Epidermal melanocyte (primary cell): ENCODE results near the gene AUNIP.

Experiments
- DNase-seq: peaks from one replicate; pipeline ENCODE4 v3.0.0; 2011; ENCODE audit warnings: low spot score; ENCODE audit not compliant: insufficient read length

The AUNIP gene

DNA sequence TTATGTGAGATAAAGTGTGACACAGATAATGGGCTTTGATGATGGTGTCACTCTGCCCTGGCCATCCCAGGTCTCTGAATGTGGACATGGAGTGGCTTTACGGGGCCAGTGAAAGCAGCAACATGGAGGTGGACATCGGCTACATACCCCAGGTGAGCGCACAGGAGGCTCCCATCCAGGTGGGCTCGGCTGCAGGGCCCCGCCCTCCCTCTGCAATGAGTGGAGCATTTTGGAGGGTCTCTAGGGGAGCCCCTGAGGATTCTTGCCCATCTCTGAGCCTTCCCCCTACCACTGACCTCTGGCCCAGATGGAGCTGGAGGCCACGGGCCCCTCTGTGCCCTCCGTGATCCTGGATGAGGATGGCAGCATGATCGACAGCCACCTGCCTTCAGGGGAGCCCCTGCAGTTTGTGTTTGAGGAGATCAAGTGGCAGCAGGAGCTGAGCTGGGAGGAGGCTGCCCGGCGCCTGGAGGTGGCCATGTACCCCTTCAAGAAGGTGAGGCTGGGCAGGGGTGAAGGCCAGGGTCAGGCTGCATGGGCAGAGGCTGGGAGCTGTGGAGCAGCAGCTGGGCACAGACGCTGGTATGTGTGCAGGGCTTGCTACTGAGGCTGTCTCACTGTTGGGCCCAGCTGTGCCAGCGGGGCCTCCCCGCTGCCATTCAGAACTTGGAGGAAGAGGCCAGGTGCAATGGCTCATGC is 47.7 kb downstream of the AUNIP start:
- no peak for DNase-seq

DNA sequence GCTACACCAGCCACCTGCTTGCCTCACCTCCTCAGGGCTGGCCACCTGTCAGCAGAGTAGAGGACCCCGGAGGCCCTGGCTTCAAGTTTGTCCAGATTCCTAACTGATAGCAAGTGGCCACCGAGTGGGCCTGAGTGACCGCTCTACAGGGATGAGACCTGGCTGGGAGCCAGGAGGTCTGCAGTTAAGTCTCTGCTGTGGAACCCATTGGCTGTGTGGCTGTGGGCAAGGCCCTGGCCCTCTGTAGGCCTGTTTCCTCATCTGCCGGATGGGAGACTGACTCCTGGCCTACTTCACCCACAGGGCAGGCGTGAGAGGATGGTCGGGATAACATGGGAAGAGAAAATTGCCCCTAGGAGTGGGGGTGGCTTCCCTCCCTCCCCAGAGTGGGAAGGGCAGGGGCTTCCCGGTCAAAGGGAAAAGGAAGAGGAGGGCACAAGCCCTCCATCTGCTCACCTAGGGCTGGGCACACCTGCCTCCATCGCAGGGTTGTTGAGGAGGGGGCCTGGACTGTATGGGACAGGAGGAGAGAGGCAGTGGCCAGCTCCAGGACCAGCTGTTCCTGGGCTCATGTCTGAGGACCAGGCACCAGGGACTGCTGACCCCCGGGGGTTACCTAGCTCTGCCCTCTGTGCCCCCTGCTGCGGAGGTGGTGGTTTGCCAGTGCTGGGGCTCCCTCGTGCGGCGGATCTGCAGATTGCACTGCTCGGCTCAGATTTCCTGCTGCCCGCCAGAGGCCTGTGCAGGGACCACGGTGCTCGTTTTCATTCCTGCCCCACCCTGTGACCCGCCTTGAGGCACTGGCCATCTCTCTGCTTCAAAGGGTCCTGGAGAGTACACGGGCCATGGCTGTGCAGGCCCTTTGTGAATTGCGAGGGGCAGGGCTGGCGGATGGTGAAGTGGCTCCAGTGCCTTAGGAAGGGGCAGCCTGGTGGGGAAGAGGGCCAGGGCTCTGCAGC is 48.6 kb downstream of the AUNIP start:
- DNase-seq = peak; percentile 62

DNA sequence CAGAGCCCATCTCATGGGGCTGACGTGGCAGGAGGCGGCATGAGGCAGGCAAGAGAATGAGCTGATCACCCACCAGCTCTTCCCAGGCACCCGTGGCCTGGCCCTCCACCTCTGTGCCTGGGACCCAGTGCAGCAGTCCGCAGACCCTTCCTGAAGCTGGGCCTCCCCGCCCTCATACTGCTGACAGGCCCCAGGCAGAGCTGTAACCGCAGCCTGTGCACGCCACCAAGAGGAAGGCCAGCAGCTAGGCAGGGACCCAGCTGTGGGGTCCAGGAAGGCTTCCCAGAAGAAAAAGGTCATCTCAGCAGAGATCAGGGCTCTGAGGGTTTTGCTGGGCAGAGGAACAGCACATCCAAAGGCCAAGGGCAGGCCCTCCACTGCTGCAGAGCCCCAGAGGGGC is 49.3 kb downstream of the AUNIP start:
- no peak for DNase-seq

DNA sequence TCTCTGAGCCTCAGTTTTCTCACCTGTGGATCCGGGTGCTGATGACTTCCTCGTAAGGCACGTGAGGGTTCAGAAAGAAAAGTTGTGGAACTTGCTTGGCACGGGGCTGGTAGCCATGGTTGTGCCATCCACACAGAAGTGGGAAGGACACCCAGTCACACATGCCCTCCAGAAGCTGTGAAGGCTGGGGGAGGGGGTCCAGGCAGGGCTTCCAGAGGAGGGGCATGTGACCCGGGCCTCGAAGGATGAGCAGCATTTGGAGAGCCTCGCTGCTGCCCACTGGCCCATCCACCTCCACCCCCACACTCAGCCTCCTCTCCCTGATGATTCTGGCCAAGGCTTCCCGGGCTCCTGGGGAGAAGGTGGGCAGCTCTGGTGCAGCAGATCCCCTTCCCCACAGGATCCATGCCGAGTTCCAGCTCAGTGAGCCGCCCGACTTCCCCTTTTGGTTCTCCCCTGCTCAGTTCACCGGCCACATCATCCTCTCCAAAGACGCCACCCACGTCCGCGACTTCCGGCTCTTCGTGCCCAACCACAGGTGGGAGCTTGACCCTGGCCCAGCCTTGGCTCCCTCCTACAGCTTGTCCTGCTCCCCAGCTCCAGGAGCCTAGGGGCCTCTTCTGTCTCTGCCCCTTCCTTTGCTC is 49.9 kb downstream of the AUNIP start:
- DNase-seq = no peak

DNA sequence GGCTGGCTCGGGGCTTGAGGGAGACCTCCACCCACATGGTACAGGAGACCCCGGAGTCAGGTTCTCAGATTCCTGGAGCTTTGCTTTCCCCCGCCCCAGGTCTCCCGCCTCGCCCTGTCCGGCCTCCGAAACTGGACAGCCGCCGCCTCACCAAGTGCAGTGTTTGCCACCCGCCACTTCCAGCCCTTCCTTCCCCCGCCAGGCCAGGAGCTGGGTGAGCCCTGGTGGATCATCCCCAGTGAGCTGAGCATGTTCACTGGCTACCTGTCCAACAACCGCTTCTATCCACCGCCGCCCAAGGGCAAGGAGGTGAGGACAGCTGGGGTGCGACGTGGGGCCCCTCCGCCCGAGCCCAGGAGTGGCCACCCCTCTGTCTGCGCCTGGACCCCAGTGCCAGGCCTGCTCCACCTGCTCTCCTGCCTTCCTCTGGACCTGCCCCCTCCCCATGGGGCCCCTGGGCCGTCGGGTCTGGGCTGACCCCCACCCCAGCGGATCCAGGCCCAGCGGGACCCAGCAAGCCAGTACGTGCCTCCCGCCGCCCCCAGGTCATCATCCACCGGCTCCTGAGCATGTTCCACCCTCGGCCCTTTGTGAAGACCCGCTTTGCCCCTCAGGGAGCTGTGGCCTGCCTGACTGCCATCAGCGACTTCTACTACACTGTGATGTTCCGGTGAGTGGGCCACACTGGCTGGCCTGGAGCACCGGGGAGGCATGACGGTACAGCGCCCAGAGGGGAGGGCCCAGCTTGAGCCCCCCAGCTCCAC is 50.6 kb downstream of the AUNIP start:
- DNase-seq = no peak

DNA sequence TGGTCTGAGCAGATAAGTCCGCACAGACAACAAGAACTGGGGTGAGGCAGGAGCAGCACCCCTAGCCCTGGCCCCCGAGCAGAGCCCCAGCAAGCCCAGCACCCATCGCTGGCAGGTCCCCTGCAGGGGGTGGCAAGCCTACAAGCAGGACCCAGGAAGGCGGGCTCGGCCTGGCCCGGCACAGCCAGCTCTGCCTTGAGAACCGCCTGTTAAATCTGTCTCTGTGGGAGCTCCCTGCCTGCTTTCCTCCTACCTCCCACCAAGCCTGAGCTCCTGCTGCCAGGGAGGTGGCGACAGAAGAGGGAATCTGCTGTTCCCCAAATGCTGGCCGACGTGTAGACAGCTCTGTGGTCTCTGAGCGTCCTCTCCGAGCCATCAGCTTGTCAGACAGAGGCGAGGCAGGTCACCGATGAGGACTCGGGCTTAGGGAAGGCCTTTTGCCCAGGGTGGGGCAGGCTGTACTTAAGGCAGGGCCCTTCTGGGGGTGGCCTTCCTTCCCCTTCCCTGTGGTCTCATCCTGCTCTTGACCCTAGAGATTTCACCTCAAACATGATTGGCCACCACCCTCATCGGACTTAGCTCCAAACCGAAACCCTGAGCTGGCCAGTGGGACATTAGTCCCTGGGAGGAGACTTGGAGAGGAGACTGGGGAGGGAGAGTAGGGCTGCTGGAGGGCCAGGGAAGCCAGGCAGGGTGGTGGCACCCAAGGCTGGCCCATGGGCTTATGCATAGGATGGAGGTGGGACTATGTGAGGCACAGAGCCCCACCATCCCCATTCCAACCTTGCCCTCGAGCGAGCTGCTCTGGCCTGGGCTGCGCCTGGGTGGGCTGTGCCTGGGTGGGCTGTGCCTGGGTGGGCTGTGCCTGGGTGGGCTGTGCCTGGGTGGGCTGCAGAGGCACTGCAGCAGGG is 51.5 kb downstream of the AUNIP start:
- DNase-seq = no peak

DNA sequence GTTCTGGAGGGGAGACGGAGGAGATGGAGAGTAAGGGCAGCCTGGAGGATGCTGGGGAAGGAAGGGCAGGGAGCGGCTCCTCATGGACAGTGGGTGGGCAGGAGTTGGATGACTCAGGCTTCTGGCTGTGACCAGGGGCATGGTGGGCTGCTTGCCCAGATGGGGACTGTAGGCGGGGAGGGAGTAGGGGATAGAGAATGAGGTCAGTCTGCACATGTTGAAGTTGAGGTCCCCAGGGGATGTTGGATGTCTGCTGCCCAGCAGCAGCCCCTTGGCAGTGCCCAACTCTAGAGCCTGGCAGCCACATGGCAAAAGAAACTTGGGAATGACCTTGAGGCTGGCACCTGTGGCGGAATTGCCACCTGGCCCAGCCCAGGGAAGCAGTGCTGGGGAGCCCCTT is 52.8 kb downstream of the AUNIP start:
- no peak for DNase-seq

DNA sequence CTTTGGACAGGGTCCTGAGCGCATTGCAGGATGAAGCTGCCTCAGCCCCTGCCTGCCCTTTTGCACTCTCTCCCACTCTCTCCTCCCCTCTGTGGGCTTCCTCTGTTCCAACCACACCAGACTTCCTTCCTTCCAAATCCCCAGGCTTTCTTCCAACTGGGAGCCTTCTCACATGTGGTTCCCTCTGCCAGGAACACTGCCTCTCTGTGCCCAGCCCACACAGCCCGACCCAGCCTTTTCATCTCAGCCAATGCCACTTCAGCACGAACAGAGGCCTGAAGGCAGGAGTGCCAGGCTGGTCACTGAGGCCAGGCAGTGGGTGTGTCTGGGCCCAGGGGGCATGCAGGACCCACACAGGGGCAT is 53.4 kb downstream of the AUNIP start:
- DNase-seq = peak; percentile 84

DNA sequence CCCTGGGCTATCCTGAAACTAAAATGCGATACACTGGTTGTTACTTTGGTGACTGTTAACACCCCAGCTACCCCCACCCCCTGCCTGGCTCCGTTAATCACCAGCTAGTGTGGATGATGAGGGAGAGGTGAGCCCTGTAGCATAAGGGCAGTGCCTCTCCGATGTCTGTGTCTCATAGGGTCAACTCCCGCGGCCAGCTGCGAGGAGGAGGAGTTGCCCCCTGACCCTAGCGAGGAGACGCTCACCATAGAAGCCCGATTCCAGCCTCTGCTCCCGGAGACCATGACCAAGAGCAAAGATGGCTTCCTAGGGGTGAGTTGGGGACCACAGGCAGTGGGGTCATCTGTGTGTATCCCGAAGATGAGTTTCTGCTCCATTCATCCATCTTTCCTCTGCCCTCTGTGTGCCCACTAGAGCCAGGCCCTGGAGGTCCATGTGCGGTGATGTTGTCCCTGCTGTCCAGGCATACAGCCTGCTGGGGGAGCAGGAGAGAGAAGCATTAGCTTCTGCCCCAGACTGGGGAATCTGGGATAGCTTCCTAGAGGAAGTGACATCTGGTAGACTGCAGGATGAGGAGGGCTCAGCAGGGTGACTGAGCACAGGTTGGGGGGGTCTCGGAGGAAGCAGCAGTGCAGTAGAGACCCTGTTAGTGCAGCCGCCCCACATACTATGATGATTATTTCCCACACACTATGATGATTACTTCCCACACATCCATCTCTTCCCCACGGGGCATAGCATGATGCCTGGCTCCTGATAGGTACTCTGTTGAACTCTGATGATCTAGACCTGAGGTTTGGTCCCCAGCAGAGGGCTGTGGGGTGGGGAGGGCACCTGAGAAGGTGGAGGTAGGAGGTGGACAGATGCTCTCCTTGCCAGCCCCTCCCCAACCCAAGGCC is 54.0 kb downstream of the AUNIP start:
- no peak for DNase-seq

DNA sequence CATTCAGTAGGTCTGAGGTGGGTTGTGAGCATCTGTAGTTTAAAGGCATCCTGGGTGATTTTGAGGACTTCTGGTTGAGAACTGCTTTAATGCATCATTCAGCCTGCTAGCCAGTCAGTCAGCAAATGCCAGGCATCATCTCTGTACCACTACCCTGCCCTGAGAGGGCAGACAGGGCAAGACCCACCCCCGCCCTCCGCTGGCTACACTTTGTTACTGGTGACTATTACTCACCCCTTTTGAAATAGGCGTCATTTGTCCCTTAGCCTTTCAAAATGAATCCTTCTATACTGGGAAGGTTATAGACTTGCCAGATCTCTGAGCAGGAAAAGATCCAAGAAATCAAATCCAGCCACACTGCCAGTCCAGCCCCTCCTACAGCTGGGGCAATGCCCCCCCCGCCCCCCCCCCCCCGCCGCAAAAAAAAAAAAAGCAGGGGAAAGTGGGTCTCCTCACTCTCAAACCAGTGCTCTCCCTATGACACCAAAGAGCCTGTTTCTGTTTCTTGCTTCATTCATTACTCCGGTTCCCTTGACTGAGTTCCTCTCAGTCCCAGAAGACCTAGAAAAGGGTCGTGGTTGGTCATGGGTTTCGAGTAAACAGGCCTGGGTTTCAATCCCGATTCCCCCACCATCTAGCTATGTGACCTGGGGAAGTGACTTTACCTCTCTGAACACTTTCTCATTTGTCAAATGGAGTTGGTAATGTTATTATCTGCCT is 54.9 kb downstream of the AUNIP start:
- no peak for DNase-seq

DNA sequence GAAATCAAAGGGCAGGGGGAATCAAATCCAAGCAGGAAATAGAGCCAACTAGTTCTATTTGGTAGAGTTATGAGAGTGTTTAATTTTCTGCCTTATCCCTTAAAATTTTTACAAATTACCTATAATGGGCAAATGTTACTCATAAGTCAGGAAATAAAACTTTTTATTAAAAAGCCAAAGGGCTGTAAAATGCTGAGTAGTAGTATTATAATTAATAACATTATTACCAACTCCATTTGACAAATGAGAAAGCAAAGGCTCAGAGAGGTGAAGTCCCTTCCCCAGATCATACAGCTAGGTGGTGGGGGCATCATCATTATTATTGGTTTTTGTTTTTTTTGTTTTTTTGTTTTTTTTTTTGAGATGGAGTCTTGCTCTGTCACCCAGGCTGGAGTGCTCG is 55.9 kb downstream of the AUNIP start:
- DNase-seq = no peak

DNA sequence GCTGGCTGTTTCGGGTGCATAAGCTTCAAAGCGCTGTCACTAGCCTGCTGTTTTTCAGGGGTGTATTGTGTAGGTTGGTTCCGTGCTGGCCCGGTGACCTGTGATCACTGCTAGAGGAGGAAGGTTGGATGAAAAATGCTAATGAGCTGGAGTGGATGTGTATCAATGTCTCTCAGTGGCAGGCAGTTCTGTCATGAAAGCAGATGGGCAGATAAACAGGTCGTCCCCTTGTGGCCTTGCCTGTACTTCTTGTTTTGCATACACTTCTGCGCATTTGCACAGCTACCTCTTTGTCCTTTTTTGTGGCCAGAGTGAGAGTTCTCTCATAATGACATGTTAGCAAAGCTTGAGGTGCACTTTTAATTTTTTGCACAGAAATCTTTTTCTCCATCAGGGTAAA is 56.3 kb downstream of the AUNIP start:
- no peak for DNase-seq

DNA sequence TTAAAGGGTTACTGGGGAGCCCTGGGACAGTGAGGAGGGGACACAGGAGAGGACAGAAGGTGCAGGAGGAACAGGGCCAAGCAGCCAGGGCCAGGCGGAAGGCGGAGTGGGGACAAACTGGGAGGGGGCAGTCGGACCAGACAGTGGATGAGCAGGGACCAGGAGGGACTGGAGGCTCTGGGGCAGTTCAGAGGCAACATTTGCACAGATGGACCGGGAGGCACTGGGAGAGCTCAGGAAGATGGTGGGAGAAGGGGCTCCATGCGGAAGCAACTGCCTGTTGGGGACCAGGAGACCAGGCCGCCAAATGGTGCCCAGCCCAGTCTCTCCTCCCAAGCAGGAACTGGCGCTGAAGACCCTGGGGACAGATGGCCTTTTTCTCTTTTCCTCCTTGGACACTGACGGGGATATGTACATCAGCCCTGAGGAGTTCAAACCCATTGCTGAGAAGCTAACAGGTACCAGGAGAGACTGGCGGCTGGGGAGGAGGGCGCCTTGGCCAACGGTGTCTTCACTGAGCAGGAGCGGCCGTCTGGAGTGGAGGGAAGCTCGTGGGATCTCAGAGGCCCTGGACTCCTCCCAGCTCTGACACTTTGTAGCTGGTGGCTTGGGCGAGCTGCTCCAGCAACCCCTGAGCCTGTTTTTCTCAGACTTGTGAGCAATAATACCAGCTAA is 58.4 kb downstream of the AUNIP start:
- DNase-seq = no peak

DNA sequence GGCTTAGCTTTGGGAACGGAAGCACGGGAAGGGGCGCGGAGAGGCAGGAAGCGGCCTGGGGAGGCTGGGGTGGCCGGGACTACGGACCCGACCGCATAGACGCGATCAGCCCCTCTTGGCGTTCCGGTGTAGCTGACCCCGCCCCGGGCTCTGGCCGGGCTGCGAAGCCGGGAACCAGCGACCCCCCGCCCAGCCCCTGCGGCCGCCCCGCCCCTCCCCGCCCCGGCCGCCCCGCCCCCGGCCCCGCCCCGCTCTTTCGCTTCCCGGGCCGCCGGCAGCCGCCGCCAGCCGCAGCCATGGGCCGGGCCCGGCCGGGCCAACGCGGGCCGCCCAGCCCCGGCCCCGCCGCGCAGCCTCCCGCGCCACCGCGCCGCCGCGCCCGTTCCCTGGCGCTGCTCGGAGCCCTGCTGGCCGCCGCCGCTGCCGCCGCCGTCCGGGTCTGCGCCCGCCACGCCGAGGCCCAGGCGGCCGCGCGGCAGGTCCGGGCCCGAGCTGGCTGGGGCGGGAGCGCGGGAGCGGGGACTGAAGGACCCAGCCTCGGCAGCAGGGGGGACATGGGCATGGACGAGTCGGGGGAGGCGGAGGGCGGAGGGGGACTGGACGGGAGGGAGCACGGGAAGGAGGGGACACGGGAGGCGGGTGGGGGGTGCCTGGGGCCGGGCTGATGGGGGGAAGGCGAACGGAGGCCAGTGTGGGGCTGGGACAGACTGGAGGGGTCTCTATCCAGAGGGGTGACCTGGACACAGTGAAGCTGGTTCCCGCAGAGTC is 59.1 kb downstream of the AUNIP start, which contains the start of gene SELENON:
Gene SELENON (plus strand): TSS at position 259 of the 768 bp plus-strand sequence. CDS start 38 bp downstream, at position 297.
- DNase-seq = peak; percentile 79

DNA sequence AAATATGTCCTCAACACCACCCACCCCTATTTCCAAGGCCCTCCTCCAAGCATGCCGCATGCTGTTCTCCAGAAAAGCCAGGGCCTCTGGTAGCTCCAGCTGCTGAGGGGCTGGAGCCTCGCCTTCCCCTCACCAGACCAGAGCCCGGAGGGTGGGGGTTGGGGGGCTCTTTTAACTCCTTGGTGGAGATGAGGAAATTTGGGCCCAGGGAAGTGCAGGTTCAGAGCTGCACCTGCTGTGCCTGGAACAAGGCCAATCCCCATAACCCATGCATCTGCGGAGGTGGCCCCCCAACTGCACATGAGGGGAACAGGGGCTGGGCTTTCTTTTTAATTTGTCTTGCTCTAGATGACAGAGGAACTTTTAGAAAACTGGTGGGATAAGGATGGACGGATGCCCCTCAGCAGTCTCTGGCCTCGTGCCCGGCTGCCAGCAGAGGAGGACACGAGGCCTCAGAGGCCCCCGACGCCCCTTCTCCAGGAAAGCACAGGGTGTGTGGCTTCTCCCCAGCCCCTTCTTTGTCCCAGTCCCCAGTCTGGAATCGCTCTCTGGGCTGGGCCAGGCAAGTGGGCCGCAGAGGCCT is 59.8 kb downstream of the AUNIP start:
- no peak for DNase-seq

DNA sequence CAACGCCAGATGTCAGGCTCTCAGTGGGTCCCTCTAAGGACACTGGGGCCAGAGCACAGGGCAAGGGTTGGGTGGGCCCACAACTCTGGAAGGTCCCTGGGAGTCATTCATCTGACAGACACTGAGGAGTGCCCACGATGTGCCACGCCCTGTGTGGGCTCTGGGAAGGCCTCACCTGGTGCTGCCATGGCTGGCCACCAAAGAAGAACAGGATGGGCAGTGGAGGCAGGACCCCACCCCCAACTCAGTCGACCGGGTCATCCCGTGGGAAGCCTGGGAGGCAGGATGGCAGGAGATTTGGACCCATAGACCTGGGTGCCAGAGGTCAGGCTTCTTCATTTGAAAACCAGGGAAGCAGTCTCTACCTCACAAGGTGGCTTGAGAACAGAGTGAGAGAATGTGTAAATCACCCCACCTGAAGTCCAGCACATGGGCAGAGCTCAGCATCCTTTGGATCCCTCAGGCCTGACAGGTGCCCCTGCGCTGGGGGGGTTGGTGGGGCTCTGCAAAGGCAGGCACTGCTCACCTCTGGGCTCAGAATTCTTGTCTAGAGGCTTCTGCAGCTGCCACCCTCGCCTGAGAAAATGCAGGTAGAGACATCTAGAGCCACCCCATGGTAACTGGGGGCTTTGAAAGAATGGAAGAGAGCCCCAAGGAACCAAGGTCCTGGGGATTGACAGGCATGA is 60.4 kb downstream of the AUNIP start:
- DNase-seq = no peak
